Tibial artery (tissue), 4 donors: ENCODE results near the gene PEA15.
A peak's percentile ranks its signal among the peaks of the same experiment; 100 is the strongest.

Experiments
- DNase-seq, 2 donors: peaks; one replicate each; pipeline ENCODE4 v3.0.0-alpha.2; 2019
- H3K27ac ChIP-seq, 2 donors: fragments of 200-600 bp; sonication (generic) in 1 of 2; 1 replicate in 1 of 2; 2 replicates in 1 of 2; pipeline ENCODE4 v1.5.1; 2018 to 2019; ENCODE audit warnings: mild to moderate bottlenecking in 1 of 2
- H3K27me3 ChIP-seq, 2 donors: fragments of 200-600 bp; sonication (generic) in 1 of 2; one replicate each; pipeline versions ENCODE4 v1.5.1 to v1.6.0; 2016 to 2019
- H3K36me3 ChIP-seq, 3 donors: fragments of 200-600 bp; sonication (generic) in 2 of 3; one replicate each; pipeline ENCODE4 v1.5.1; 2016 to 2019; ENCODE audit warnings: mild to moderate bottlenecking in 2 of 3
- H3K4me1 ChIP-seq, 4 donors: fragments of 200-600 bp; sonication (generic) in 2 of 4; 1 replicate in 3 of 4; 2 replicates in 1 of 4; pipeline ENCODE4 v1.5.1; 2016 to 2019
- H3K4me3 ChIP-seq, 2 donors: fragments of 200-600 bp; sonication (generic) in 1 of 2; 1 replicate in 1 of 2; 2 replicates in 1 of 2; pipeline ENCODE4 v1.5.1; 2018 to 2019; ENCODE audit warnings: mild to moderate bottlenecking in 2 of 2
- H3K9me3 ChIP-seq, 3 donors: fragments of 200-600 bp; sonication (generic) in 1 of 3; one replicate each; pipeline ENCODE4 v1.5.1; 2016 to 2019
- intact Hi-C: fragments of 100-400 bp; cut with DNase I; formaldehyde crosslinking; loops from one replicate; pipeline ENCODE4 v1.15.0; 2023; ENCODE audit warnings: low total_unique reads
- TF ChIP-seq, protein P1 (sequence below), 2 experiments: fragments of 200-600 bp in 1 of 2; fragments of 450-650 bp in 1 of 2; IDR thresholded peaks; one replicate each; pipeline ENCODE4 v1.5.1; 2017 to 2019; ENCODE audit warnings: antibody characterized with exemption in 2 of 2, mild to moderate bottlenecking in 1 of 2, moderate library complexity in 1 of 2

Gene PEA15

DNA sequence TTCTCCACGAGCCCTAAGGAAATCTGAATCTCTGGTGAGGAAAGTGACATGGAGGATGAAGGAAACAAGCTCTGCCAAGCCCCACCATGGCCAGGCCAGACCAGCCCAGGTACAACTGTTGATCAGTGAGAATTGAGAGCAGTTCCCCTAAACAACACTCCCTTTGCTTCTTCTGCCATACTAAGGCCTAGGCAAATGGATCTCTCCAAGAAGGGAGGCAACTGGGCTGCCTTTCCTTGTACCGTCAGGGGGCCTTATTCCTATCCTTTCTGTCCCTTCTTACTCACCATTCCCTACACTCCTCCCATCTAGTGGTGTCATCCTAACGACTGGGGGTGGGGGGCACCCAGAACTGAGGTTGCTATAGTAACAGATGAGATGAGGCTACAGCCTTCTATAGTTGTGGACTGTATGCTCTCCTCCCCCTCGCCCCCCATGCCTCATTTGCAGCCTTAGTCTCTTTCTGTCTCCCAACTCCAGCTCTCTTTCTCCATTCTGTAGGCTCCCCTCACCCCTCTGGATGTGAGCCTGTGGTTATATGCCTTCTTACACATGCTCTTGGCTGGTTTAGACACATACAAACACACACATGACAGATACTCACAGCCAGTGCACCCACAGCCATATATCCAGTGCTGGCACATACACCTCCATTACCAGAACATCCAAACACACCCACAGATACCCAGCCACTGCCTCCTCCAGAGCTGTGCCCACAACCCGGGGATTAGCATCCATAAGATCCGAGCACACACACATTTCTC, 3.6 kb downstream of the PEA15 start:
- H3K4me1 ChIP-seq = peaks cover 0 to 63% (median 51%) of the 10 kb centered on the region in 4 donors

DNA sequence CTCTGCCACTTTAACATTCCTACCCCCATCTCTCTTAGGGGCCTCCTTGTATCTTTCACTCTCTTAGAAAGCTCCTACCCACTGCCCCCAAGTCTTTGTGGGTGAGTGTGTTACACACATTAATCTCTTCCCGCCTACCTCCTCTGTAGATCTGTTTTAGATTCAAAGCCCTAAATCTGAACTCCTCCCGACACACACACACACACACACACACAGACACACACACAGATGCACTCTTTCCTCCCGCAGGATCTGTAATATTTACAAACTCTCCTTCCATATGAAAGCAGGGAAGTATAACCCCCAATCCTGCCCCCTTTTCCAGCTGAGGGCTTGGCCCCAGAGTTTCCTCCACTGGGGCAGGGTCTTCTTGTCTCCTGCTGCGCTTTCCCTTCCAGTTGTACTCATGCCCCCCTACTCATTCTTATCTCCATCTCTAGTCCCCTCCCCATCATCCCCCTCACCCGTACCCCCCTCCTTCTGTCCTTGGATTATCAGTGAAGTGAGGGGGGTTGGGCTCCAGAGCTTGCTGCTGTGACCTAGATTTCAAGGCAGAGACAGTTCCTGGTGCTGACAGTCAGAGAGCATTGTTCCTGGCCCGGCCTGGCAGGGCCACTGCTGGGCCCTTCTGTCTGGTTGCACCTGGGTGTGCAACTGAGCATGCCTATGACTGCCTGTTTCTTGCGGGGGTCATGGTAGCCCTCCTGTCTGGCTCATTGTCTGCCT, 4.3 kb downstream of the PEA15 start:
- H3K4me1 ChIP-seq = peaks cover 0 to 59% (median 47%) of the 10 kb centered on the region in 4 donors
- intact Hi-C loops = no loop called here
- no peaks in the 10 kb centered on the region for H3K27me3 ChIP-seq
- H3K4me3 ChIP-seq = no peak overlapping the region
- TF ChIP-seq, protein P1, sequence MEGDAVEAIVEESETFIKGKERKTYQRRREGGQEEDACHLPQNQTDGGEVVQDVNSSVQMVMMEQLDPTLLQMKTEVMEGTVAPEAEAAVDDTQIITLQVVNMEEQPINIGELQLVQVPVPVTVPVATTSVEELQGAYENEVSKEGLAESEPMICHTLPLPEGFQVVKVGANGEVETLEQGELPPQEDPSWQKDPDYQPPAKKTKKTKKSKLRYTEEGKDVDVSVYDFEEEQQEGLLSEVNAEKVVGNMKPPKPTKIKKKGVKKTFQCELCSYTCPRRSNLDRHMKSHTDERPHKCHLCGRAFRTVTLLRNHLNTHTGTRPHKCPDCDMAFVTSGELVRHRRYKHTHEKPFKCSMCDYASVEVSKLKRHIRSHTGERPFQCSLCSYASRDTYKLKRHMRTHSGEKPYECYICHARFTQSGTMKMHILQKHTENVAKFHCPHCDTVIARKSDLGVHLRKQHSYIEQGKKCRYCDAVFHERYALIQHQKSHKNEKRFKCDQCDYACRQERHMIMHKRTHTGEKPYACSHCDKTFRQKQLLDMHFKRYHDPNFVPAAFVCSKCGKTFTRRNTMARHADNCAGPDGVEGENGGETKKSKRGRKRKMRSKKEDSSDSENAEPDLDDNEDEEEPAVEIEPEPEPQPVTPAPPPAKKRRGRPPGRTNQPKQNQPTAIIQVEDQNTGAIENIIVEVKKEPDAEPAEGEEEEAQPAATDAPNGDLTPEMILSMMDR (IDR thresholded peaks at IDR 0.05) = no peak
- DNase-seq = no peak
- peaks cover 34 to 54% (median 41%) of the 10 kb centered on the region in 3 donors for H3K36me3 ChIP-seq
- no peaks in the 10 kb centered on the region for H3K9me3 ChIP-seq
- peak overlapping the region; percentile 97 to 98 for H3K27ac ChIP-seq

More for the DNA sequence above, 3.6 kb downstream of the PEA15 start:
- intact Hi-C loops = no loop called here
- Histone ChIP-seq H3K4me3 (no peak overlapping the region), H3K9me3 (no peaks in the 10 kb centered on the region), H3K27me3 (no peaks in the 10 kb centered on the region), H3K27ac (peak overlapping the region; percentile 97 to 98), H3K36me3 (peaks cover 27 to 46% (median 33%) of the 10 kb centered on the region in 3 donors)
- DNase-seq = no peak
- TF ChIP-seq, protein P1 (IDR thresholded peaks at IDR 0.05) = no peak

DNA sequence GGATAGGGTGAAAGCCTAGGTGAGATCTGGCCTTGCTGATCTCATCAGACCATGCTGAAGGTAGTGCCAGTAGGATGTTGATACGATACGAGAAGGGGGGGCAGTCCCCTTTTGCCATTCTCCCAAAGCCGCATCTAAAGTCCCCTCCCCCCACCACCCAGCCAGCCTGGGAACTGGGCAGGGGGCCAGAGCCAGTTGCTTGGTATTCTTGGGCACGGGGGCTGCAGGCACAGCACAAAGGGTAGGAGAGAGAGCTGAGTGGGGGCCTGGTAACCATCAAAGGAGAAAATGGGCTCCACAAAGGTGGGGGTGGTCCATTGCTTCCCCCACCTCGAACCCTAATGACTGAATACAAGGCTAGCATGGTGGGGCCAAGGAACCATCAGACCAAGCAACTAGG, 5.4 kb downstream of the PEA15 start:
- no peak for DNase-seq
- intact Hi-C loops = no loop called here

DNA sequence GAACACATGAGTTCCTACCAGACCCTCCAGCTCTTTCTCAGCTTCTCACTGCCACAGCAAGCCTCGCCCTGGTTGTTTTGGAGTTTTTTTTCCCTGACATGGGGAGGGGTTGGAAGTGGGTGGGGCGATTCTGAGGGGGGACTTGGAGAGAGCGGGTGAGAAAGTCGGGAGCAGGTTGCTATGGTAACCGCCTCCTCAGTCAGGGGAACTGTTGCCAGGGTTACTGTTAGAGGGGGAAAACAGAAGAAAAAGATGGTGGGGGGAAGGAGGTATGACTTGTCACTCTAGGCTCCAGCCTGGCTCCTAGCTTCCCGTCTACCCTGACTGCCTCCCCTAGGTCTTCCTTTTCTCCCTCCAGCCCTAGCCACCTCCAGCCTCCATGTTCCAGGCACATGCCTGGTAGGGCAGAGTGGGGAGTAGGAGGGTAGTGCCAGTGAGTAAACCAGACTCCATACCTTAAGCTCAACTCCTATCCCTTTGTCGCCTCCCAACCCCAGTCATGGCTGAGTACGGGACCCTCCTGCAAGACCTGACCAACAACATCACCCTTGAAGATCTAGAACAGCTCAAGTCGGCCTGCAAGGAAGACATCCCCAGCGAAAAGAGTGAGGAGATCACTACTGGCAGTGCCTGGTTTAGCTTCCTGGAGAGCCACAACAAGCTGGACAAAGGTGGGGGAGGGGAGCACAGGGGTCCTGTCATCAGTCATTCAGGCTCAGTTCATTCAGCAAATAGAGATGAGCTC, 6.0 kb downstream of the PEA15 start:
- peak overlapping the region; percentile 43 to 97 for H3K27ac ChIP-seq
- H3K4me1 ChIP-seq = peaks cover 0 to 48% (median 40%) of the 10 kb centered on the region in 4 donors
- intact Hi-C loops = no loop called here
- no peaks in the 10 kb centered on the region for H3K9me3 ChIP-seq
- DNase-seq = no peak
- no peaks in the 10 kb centered on the region for H3K27me3 ChIP-seq
- TF ChIP-seq, protein P1 (IDR thresholded peaks at IDR 0.05) = no peak
- peaks cover 52 to 71% (median 56%) of the 10 kb centered on the region in 3 donors for H3K36me3 ChIP-seq
- no peak overlapping the region for H3K4me3 ChIP-seq

More for the DNA sequence above, 5.4 kb downstream of the PEA15 start:
- TF ChIP-seq, protein P1 (IDR thresholded peaks at IDR 0.05) = no peak
- Histone ChIP-seq H3K27ac (peak overlapping the region; percentile 43 to 97), H3K9me3 (no peaks in the 10 kb centered on the region), H3K36me3 (peaks cover 45 to 64% (median 50%) of the 10 kb centered on the region in 3 donors), H3K4me3 (no peak overlapping the region), H3K27me3 (no peaks in the 10 kb centered on the region), H3K4me1 (peaks cover 0 to 53% (median 42%) of the 10 kb centered on the region in 4 donors)

DNA sequence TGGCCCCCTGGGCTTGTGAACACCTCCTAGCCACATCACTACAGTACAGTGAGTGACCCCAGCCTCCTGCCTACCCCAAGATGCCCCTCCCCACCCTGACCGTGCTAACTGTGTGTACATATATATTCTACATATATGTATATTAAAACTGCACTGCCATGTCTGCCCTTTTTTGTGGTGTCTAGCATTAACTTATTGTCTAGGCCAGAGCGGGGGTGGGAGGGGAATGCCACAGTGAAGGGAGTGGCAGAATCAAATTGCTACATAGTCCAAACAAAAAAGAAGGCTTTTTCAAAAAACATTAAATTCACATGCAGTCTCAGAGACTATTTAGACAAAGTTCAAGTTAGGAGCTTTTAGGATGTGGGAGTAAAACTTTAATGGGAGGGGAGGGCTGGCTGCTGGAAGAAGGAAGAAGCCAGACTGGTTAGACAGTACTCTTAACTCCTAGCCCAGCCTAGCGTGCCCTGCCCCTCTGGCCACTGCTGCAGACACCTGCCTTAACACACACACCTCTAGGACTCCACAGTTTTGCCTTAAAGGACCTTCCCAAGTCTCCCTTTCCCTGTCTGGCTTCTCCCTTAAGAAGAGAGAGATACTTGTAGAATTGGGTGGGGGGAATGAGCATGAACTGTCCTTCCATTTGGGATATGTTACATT, 9.4 kb downstream of the PEA15 start:
- peaks cover 0 to 44% (median 37%) of the 10 kb centered on the region in 4 donors for H3K4me1 ChIP-seq
- no peak overlapping the region for H3K27ac ChIP-seq
- no peak overlapping the region for H3K4me3 ChIP-seq
- no peaks in the 10 kb centered on the region for H3K27me3 ChIP-seq
- DNase-seq = no peak
- TF ChIP-seq, protein P1 (IDR thresholded peaks at IDR 0.05) = no peak
- H3K9me3 ChIP-seq = no peaks in the 10 kb centered on the region
- intact Hi-C loops = loop anchor here (5.0 kb wide), 1 partner anchor 112 kb away; no protein-coding TSS in a partner anchor
- H3K36me3 ChIP-seq = peaks cover 64 to 84% (median 70%) of the 10 kb centered on the region in 3 donors
